Tongue (tissue), 2 donors: ENCODE measurements around the gene RBMS3. TPM values are rescaled to one million over a fixed set of nuclear protein-coding genes. Genes with fewer than 3 reads are reported as not detected.

Source experiments
- DNase-seq: peaks from one replicate; pipeline ENCODE4 v3.0.0-alpha.2; 2015
- total RNA-seq: library from RNA; depleted of rRNA; stranded (reverse); fragments of >200 nt; gene quantifications from one replicate; pipeline ENCODE4 v1.2.3, GENCODE V29; 2014

The RBMS3 gene
- total RNA-seq, 1 donor from 2014 or later: 81.1 TPM

GRCh38 chr3:29525254-29525881 is 244.5 kb downstream of the RBMS3 start:
- DNase-seq: peak; percentile 56

GRCh38 chr3:29527246-29527645 is 246.4 kb downstream of the RBMS3 start:
- DNase-seq: no peak

DNA sequence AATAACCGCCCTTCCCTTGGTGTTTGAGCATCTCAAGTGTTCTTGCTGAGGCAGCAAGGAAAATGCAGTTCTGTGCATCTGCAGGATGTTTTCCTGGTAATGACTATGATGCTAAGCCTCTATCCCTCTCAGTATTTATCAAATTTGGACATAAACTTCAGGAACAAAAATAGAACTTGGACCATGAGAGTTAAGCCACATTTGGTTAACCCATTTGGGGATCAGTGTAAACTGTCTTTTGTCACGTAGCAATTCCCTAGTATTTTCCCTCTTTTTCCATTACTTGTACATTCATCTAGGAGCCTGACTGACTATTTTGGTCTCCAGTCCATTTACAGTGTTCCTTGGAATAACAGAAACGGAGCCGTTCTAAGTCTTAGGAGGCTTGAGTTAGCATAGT is 250.8 kb downstream of the RBMS3 start:
- no peak for DNase-seq

GRCh38 chr3:29532473-29532872 is 251.6 kb downstream of the RBMS3 start:
- DNase-seq: no peak

GRCh38 chr3:29534006-29534405 is 253.1 kb downstream of the RBMS3 start:
- no peak for DNase-seq

DNA sequence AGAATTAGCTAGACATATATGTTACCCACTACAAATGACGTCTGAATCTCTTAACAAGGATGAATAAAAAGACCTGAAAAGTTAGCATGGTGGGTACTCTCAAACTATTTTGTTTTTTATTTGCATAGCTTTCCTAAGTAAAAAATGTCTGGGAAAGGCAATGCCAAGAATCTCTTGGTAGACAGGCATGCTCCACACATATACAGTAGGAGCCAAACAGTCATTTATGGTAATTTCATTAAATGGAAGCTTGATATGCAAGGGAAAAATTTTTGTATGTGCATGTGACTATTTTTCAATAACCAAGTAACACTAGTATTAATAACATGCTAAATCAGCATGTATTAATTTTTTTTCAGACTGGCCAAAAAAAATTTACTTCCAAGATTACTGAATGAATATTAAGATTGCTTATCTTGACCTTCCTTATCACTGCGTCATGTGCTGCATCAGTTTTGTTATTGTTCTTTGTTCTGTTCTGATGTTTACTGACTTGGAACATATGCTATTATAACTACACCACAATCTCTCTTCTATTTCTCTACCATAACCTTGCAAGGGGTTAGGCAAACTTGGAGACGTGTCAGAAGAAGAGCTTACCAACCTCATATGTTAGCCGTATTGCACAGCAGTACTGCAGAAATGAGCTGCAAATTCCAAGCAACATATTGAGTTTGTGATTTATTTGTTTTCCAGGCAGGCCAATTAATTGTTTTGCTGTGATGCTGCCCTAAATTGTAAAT is 255.3 kb downstream of the RBMS3 start:
- DNase-seq: no peak

- peak; percentile 87 for DNase-seq
Measured at GRCh38 chr3:29537889-29538609, 257.2 kb downstream of the RBMS3 start.

DNA sequence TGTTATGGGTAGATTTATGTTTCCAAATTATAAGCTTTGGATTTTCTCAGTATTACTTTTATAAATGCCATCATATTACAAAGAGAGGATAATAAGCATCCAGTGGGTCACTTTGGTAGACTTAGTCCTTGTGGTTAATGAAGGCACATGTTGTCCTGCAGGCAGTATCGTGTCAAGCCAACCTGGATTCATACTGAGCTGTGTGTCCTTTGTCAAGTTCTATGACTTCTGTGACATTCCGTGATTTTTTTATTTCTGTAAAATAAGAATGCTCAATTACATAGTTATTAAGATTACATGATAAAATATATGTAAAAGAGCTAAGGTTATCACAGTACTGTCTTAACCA is 257.7 kb downstream of the RBMS3 start:
- DNase-seq: no peak

DNA sequence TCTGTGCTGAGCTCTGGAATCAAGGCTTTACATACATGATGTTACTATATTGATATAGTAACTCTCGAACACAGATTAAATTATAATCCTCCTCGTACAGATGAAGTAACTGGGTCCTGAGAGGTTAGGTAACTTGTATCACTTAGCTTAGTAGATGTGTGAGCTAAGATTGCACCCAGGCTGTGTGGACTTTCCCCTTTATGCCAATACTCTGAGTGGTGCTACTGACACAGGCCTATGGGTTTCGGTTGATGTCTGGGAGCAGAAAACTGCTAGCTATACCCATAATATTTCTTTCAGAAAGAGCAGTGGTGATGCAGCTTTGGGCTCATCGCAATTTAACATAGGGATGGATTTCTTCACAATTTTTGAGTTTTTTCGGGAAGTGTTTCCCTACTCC is 259.7 kb downstream of the RBMS3 start:
- no peak for DNase-seq

- no peak for DNase-seq
Measured at GRCh38 chr3:29544701-29545363, 264.0 kb downstream of the RBMS3 start.

- no peak for DNase-seq
Measured at GRCh38 chr3:29545615-29546014, 264.7 kb downstream of the RBMS3 start.

- DNase-seq: no peak
Measured at GRCh38 chr3:29552051-29552450, 271.2 kb downstream of the RBMS3 start.

- no peak for DNase-seq
Measured at GRCh38 chr3:29554566-29554965, 273.7 kb downstream of the RBMS3 start.

- DNase-seq: no peak
Measured at GRCh38 chr3:29555590-29555989, 274.7 kb downstream of the RBMS3 start.

DNA sequence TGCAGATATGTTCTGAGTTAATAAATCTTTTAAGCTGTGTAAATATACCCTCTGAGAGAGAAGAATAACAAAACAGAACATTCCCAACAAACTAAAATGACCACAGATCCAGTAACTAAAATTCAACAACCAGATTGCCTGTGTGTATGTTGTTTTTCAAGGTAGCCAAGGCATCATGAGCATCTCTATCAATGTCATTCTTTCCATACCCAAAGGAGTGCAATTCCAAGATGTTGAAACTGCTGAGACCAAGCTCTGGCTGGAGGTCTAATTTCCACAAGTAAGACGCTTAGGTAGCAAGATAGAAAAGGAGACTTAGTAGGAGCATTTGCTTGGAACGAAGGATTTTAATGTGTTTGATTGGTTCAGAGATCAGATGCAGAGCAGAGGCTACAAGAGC is 276.3 kb downstream of the RBMS3 start:
- DNase-seq: no peak

DNA sequence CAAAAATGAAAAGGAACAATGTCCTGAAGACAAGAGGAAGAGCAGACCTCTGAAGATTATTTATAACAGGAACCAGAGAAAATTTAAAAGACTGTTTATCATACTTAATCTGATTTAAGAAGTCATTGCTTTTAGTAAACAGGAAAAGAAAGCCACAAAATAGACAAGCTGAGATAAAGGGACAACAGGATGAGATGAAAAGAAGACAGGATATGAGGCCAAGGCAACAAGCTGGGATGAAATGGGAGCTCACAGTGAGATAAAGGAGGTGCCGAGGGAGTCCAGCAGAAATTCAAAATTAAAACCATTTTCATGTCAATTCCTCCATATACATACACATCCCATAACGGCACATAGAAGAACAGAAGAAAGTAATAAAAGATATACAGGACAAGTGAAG is 277.0 kb downstream of the RBMS3 start:
- DNase-seq: no peak

GRCh38 chr3:29559741-29560465 is 279.0 kb downstream of the RBMS3 start:
- peak; percentile 59 for DNase-seq

- DNase-seq: no peak
Measured at GRCh38 chr3:29561651-29562149, 280.8 kb downstream of the RBMS3 start.

DNA sequence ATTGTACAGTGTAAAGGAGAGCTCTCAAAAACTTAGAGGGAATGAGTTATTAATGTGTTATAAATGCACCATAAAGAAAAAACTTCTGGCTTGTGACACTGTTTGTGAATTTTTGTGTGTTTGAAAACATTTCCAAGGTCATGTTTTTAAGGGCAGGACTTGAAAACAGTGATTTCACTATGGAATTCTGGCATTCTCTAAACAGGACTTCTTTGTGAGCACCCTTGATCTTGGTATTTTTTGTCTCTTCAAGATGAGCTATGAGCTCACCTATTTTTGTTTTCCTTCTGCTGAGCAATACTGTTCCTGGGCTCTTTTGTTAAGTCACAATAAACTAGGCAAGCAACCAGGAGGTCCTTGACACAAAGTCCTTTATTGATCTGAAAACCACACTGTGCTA is 284.4 kb downstream of the RBMS3 start:
- DNase-seq: no peak

- no peak for DNase-seq
Measured at GRCh38 chr3:29567501-29567900, 286.6 kb downstream of the RBMS3 start.

- no peak for DNase-seq
Measured at GRCh38 chr3:29568355-29568754, 287.5 kb downstream of the RBMS3 start.

DNA sequence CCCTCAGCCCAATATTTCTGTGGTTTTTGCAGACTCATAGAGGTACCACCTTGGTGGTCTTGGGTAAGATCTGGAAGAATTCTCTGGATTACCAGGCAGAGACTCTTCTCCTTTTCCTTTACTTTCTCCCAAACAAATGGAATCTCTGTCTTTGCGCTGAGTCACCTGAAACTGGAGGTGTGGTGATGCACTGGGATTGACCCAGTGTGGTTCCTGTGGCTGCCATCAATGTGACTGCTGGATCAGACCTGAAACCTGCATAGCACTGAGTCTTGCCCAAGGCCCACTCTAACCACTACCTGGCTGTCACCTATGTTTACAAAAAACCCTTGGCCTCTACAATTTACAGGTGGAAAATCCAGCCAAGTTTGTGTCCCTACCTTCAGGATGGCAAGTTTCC is 295.3 kb downstream of the RBMS3 start:
- no peak for DNase-seq
